GM20000 (cell line): ENCODE results near the gene ABR.

ENCODE experiments used
- DNase-seq: peaks from one replicate; pipeline ENCODE4 v3.0.0; 2012; ENCODE audit warnings: low spot score
- CTCF ChIP-seq: IDR thresholded peaks from 2 replicates; pipeline ENCODE4 v1.5.1; 2012; ENCODE audit warnings: mild to moderate bottlenecking, control low read depth; ENCODE audit errors: extremely low read depth, missing control alignments

ABR gene

GRCh38 chr17:1095090-1095852 is 84.5 kb downstream of the ABR start:
- DNase-seq, result no peak
- TF ChIP-seq CTCF, result no peak

GRCh38 chr17:1094591-1094990 is 85.2 kb downstream of the ABR start:
- TF ChIP-seq CTCF, result no peak
- DNase-seq, result no peak

- TF ChIP-seq CTCF, result no peak
- no peak for DNase-seq
Measured at GRCh38 chr17:1091900-1092299, 87.9 kb downstream of the ABR start.

- no peak for TF ChIP-seq CTCF
- no peak for DNase-seq
Measured at GRCh38 chr17:1091190-1091534, 88.6 kb downstream of the ABR start.

GRCh38 chr17:1090465-1091189 is 89.2 kb downstream of the ABR start:
- TF ChIP-seq CTCF, result no peak
- no peak for DNase-seq

GRCh38 chr17:1089915-1090314 is 89.9 kb downstream of the ABR start:
- no peak for TF ChIP-seq CTCF
- no peak for DNase-seq

- TF ChIP-seq CTCF, result no peak
- DNase-seq, result no peak
Measured at GRCh38 chr17:1087381-1088241, 92.2 kb downstream of the ABR start.
